Parietal lobe (tissue), 2 donors: Measurements from ENCODE around the gene UCK1. TPM values are rescaled to one million over a fixed set of nuclear protein-coding genes. Genes with fewer than 3 reads are reported as not detected.

Source experiments
- small RNA-seq: library from RNA; depleted of rRNA; stranded (forward); fragments of <200 nt; gene quantifications from one replicate; pipeline ENCODE3, GENCODE V24; 2014; ENCODE audit warnings: low replicate concordance
- total RNA-seq: library from RNA; depleted of rRNA; stranded (reverse); fragments of >200 nt; gene quantifications from one replicate; pipeline ENCODE4 v1.2.3, GENCODE V29; 2014

The UCK1 gene
- total RNA-seq = 21.9 TPM

GRCh38 chr9:131530920-131531832, at the start of gene UCK1:
TSS of gene UCK1 (minus strand) at chr9:131531263. CDS start at chr9:131531174, 89 bp downstream.

GRCh38 chr9:131545003-131545785, 14.1 kb upstream of the UCK1 start, which contains the start of gene PRRT1B:
TSS of gene PRRT1B (plus strand) at chr9:131545523. CDS start at chr9:131545616, 93 bp downstream.

GRCh38 chr9:131502781-131503625, 28.1 kb downstream of the UCK1 start, which contains the start of gene POMT1:
TSS of gene POMT1 (plus strand) at chr9:131502918. CDS start at chr9:131504219, 1,301 bp downstream.

Small RNA genes lying within 50 kb of the gene (small RNA-seq; reads per million reads assigned to genes)
- gene SNORD62A (0.55 reads per million, percentile 50 among the genes with 10 or more reads in this experiment), gene SNORD62B (0.34 reads per million, percentile 18 among the genes with 10 or more reads in this experiment)

Other genes with a start within 250 kb of the UCK1 start
- gene PLPP7, start 241.5 kb downstream of the UCK1 start, total RNA-seq = 7.2 TPM
- gene PRRC2B, start 137.2 kb downstream of the UCK1 start, total RNA-seq = 321 TPM
- gene POMT1, start 28.3 kb downstream of the UCK1 start, total RNA-seq = 66.7 TPM
- gene PRRT1B, start 14.3 kb upstream of the UCK1 start, total RNA-seq = not detected
- 49.1 TPM for gene RAPGEF1, start 208.8 kb upstream of the UCK1 start, total RNA-seq